ENCODE results near the gene WDR37. TPM values are rescaled to one million over a fixed set of nuclear protein-coding genes. Genes with fewer than 3 reads are reported as not detected.
"Not testable (repeated sequence)": the region's sequence is repeated elsewhere in the genome, so short reads cannot be mapped to it uniquely, and the experiment has no call there.

The WDR37 gene, protein sequence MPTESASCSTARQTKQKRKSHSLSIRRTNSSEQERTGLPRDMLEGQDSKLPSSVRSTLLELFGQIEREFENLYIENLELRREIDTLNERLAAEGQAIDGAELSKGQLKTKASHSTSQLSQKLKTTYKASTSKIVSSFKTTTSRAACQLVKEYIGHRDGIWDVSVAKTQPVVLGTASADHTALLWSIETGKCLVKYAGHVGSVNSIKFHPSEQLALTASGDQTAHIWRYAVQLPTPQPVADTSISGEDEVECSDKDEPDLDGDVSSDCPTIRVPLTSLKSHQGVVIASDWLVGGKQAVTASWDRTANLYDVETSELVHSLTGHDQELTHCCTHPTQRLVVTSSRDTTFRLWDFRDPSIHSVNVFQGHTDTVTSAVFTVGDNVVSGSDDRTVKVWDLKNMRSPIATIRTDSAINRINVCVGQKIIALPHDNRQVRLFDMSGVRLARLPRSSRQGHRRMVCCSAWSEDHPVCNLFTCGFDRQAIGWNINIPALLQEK
- polyA plus RNA-seq (2013, experiment 1 of 2; ENCODE audit: insufficient read length), result 8.3 TPM
- polyA plus RNA-seq (2013, experiment 2 of 2; ENCODE audit: insufficient read length), result 6.8 TPM

DNA sequence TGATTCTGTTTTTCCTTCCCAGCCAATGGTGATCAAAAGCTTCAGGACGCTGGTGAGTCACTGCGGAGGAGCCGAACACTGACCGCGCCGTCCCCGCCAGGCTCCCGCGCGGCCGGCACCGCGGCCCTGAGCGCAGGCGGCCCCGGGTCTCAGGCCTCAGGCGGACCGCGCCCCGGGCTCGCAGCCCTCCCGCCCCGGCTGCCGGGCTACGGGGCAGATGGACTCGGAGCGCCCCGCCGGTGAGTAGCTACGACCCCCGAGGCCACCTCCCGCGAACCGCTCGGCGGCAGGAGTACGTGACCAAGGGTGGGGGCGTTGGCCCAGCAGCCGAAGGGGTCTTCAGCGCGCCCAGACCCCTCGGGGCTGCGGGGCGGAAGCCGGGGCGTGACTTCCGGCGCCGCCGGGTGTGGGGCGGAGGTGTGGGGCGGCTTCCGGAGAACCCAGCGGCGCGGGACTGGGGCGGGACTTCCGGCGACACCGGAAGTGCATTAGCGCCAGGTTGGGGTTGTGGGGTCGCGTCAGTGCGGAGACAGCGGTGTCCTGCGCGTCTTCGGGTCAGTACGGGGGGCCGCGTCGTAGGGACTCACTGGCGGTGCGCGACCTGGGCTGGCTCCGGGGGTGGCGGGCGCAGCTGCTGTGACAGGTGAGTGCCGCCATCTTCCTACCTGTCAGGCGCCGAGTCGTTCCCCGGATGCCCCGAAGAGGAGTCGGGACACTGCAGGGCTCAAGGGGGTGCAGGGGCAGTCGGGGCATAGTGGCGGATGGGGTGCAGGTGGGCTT, at the start of gene WDR37:
Gene WDR37, plus strand, starts transcription at position 60 of the 780 bp plus-strand sequence. CDS start 15,771 bp downstream, outside the sequence.
- DNase-seq, result peak; percentile 86

DNA sequence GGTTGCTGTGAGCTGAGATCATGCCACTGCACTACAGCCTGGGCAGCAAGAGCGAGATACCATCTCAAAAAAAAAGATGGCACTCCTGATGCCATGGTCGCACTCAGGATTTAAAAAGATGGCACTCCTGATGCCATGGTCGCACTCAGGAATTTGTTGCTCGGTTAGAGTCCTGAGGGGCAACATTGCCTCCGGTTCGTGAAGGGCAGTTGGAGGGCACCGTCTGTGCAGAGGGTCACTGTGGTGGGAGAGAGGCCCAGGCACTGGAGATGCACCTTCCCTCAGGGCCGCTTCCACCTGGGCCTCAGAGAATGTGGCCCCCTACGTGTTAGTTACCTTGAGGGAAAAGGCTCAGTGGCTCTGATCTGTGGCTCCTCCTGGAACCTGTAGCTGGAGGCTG, 49.6 kb upstream of the WDR37 start:
- no peak for DNase-seq

DNA sequence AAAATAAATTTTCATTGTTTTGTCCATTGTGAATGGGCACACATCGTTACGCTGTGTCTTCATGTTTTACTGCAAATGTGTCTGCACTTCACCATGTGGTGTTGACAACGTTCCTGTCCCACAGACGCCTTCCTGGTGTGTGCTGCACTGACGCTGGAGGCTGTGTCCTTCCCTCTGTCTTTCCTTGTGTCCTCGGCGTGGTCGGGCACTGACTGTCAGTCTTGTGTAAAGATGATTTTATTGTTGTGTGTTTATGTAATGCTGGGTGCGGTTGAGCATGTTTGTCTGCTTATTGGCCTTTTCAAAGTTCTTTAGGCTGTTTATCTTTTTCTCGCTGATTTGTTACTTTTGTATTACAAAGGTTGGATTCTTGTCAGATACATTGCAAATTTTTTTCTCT, 48.6 kb upstream of the WDR37 start:
- no peak for DNase-seq

- DNase-seq, result no peak
Observed at GRCh38 chr10:1009071-1009494, 47.1 kb upstream of the WDR37 start.

DNA sequence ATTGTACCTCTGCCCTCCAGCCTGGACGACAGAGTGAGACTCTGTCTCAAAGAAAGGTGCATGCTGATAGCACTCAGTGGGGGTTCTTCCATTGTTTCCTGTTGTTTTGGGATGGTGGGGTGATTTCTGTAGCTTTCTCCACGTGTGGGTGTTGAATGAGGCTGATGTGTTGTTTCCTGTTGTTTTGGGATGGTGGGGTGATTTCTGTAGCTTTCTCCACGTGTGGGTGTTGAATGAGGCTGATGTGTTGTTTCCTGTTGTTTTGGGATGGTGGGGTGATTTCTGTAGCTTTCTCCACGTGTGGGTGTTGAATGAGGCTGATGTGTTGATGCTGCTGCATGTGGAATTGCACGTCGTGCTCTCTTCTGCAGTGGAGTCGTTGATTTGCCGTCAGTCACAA, 46.2 kb upstream of the WDR37 start:
- not testable (repeated sequence) for DNase-seq

DNA sequence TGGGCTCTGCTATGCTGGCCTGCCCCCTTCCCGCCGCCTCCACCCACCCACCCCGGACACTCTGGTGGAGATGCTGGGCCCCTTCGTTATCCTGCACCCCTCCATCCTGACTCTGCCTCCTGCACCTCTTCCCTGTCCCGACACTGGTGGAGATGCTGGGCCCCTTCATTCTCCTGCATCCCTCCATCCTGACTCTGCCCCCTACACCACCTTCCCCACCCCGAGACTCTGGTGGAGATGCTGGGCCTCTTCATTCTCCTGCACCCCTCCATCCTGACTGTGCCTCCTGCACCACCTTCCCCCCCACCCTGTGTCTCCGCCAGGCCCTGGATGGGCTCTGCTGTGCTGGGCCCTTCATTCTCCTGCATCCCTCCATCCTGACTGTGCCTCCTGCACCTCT, 45.5 kb upstream of the WDR37 start:
- DNase-seq, result no peak

DNA sequence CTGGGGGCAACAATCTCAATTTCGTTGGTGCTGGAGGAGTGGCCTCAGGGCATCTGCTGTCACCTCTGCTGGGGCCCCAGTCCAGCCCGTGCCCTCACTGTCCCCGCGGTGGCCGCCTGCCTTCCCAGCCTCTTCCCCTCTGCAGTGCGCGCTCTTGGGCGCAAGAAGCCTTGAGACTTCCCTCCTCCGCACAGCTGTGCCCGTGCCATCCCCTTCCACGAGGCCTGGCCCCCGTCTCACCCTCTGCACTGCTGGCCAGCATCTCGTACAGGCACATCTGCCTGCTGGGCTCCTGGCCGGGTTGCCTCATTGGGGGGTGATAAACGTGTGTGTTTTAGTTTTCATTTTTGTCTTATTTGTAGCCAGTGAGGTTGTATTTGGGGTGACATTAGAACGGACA, 44.5 kb upstream of the WDR37 start:
- no peak for DNase-seq

DNA sequence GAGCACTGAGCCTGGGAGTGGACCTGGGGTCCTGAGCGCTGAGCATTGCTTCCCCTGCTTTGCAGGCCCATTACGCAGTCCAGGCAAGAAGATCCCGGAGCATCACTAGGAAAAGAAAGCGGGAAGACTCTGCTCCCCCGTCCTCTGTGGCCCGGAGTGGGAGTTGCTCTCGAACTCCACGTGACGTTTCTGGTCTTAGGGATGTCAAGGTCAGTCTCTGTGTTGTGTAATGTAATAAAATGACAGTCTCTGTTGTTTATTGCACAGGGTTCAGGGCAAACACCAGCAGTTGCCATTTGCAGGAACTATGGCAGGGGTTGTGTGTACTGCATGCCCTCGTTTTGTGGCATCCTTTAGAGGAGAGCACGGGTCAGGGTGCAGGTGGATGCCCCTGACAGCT, 40.5 kb upstream of the WDR37 start:
- no peak for DNase-seq

DNA sequence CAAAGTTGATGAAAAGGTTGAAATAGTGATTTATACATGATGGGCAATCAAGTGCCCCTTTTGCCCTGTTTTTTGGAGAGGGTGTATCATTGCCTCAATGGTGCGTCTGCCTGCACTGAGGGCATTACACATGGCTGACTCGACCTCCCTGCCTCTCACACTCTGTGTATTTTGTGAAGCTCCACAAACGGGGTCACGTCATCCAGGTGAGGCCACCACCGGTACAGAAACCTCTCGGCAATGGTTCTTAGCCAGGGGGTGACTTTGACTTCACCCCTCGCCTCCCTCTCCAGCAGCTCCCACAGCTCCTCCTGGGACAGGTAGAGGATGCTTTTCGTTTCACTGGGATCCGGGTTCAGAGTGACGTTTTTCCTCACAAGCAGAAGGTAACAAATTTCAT, 36.8 kb upstream of the WDR37 start:
- DNase-seq, result no peak

GRCh38 chr10:1020460-1020859, 35.7 kb upstream of the WDR37 start:
- DNase-seq, result no peak

GRCh38 chr10:1020958-1021357, 35.2 kb upstream of the WDR37 start:
- DNase-seq, result no peak

GRCh38 chr10:1022413-1022812, 33.8 kb upstream of the WDR37 start:
- no peak for DNase-seq

GRCh38 chr10:1024103-1024502, 32.1 kb upstream of the WDR37 start:
- no peak for DNase-seq

GRCh38 chr10:1025683-1026082, 30.5 kb upstream of the WDR37 start, which contains the start of gene IDI2:
TSS of gene IDI2 (minus strand) at chr10:1025859. CDS start at chr10:1024723, 1,136 bp downstream.
- DNase-seq, result no peak

DNA sequence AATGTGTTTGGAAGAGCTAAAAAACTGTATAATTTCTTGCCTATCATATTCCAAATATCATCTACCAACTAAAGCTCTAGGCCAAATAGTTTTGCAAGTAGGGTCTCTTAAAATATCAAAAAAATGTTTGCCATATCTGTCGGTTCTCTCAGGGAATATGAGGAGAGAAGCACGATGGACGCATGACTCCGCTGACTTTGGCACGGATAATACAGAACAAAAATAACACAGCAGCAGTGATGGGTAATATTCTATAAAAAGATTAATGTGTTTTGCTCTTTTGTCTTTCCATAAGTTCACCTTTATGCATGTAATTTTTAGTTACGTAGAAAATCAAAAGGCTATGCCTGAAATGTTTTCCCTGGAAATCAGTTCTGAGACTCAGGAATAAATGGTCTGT, 29.6 kb upstream of the WDR37 start:
- no peak for DNase-seq

- no peak for DNase-seq
Observed at GRCh38 chr10:1029838-1030237, 26.3 kb upstream of the WDR37 start.

- no peak for DNase-seq
Observed at GRCh38 chr10:1033601-1034000, 22.6 kb upstream of the WDR37 start.

GRCh38 chr10:1034758-1035157, 21.4 kb upstream of the WDR37 start:
- no peak for DNase-seq

- no peak for DNase-seq
Observed at GRCh38 chr10:1035201-1035600, 21.0 kb upstream of the WDR37 start.

DNA sequence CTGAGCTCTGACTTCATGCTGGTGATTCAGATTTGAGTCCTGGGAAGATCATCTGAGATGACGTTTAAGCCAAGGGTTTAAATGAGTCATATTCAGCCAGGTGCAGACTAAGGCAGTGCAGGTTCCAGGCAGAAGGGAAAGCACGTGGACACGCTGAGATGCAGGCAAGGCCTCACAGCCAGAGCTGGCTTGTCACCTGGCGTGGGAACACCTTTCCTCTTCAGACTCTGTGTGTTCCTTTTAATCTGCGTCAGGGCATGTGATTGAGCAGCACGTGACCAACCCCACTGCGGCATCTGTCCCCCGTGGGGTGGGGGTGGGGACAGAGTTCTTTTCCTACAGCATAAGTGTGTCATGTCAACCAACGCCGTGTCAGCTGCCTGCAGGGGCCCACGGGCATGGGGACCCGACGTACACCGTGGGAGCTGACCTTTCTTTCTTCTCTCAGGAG, 19.8 kb upstream of the WDR37 start:
- DNase-seq, result no peak

- no peak for DNase-seq
Observed at GRCh38 chr10:1037098-1037497, 19.1 kb upstream of the WDR37 start.

GRCh38 chr10:1038769-1039168, 17.4 kb upstream of the WDR37 start:
- not testable (repeated sequence) for DNase-seq

- DNase-seq, result no peak
Observed at GRCh38 chr10:1040133-1040532, 16.1 kb upstream of the WDR37 start.
